Measurements from ENCODE around the gene PTGR2. TPM values are rescaled to one million over a fixed set of nuclear protein-coding genes. Genes with fewer than 3 reads are reported as not detected.
"Not testable (repeated sequence)": the region's sequence is repeated elsewhere in the genome, so short reads cannot be mapped to it uniquely, and the experiment has no call there.

The PTGR2 gene
- total RNA-seq (ENCODE audit: insufficient read depth, low replicate concordance) = 16.1 TPM

DNA sequence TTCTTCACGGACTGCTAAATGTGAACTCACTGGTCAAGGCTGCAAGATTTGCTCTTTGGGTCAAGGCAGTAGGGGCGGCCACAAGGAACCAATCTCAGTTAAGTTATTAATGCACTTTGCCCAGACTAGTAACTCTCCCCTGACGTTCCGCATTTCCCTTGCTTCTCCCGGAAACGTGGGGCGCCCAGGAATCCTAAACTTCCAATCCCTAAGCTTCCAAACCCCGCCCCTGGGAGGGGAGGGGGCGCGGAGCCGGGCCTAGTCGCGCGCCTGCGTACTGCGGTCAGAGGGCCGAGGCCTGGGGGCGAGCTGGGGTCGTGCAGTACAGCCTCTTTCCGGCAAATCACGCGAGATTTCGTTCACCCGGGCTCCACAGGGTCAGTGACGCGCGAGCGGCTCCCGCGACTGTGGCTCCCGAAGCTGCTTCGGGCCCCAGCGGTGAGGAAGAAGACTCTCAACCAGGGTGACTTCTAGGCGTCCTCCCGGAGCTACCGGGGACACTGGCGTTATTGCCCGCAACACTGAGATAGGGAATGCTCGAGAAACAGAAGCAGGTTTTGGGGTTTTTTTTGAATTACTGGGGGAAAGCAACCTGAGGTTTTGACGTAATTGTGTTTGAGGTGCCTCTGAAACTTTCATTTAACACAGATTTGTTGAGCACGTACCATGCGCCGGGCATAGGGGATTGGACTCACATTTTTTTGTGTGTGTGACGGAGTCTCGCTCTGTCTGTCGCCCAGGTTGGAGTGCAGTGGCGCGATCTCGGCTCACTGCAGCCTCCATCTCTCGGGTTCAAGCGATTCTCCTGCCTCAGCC lies at the start of gene PTGR2:
Gene PTGR2, plus strand, starts transcription at position 265 of the 816 bp plus-strand sequence. CDS start 7,032 bp downstream, outside the sequence.
- peak; percentile 99 for DNase-seq (ENCODE audit: low spot score)

DNA sequence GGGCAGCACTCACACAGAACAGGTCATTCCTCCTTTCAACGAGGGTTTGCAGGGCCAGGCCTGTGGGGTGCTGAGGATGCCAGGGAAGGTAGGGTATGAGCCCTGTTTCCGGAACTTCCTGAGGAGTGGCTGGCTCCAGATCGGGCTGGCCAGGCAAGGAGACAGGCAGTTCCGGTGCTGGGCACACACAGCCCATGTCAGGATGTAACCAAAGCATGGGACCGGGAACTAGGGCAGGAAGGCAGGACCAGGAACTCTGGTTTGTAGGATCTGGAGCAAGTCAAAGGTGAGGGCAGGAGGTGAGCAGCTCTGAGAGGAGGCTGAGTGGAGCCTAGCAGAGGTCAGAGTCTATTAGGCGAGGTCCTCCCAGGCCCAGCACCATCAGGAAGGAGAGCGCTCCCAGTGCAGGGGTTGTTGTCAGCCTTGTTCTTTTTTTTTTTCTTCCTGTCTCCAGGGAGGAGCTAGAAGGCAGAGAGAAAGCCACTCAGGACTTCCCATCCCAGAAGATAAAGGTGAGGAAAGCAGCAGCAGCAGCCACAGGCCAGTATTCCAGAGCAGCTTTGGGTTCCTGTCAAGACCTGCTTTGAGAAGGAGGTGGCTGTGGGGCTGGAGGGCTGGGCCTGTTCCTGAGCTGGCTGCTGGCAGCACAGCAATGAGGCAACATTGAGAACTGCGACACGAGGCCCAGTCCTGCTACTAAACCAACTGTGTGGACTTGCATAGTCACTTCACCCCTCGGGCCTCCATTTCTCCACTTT lies 49.0 kb upstream of the PTGR2 start:
- peak; percentile 24 for DNase-seq (ENCODE audit: low spot score)

DNA sequence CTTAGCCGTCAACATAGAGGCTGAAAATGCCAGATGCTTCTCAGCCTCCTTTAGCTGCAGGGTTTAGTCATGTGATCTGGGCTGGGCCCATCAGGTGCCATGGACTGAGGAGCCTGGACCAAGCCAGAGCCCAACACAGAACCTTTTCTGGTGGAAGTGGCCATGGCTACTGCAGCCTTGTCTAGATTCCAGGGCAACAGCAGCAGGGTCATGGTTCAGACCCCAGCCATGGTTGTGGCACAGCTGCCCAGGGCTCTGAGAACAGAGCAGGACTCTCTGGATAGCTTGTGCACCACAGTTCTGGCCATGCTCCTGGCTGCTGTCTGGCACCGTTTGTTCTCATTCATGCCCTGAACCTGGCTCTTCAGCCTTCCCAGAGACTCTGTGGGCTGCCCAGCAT lies 47.0 kb upstream of the PTGR2 start:
- DNase-seq (ENCODE audit: low spot score) = no peak

DNA sequence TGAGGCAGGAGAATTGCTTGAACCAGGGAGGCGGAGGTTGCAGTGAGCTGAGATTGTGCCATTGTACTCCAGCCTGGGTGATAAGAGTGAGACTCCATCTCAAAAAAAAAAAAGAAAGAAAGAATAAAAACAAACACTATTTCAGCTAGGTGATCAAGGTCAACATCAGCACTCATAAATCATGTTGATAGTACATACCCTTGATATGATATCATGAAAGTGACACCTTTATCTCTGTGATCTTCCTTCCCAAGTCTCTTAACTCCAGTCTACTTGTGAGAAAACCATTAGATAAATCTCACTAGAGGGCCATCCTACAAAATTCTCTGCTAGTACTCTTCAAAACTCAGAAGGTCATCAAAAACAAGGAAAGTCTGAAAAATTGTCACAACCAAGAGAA lies 44.2 kb upstream of the PTGR2 start:
- DNase-seq (ENCODE audit: low spot score) = no peak

DNA sequence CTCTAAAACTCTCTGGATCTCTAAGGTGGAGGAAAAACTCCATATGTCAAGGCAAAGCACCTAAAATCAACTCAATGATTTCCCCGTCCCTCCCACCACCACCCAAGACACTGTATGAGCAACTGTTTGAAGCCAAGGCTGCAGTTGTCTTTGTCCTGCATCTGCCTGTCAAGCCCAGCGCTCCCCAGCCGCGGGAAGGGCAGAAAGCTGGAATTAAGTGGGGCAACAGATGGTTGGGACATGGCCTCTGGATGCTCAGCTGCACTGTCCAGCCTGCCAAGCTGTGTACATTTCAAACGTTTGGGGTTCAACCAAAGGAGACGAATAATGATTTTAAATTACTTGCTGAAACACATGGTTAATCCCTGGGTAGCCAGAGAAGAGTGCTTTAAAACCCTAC lies 42.2 kb upstream of the PTGR2 start:
- no peak for DNase-seq (ENCODE audit: low spot score)

DNA sequence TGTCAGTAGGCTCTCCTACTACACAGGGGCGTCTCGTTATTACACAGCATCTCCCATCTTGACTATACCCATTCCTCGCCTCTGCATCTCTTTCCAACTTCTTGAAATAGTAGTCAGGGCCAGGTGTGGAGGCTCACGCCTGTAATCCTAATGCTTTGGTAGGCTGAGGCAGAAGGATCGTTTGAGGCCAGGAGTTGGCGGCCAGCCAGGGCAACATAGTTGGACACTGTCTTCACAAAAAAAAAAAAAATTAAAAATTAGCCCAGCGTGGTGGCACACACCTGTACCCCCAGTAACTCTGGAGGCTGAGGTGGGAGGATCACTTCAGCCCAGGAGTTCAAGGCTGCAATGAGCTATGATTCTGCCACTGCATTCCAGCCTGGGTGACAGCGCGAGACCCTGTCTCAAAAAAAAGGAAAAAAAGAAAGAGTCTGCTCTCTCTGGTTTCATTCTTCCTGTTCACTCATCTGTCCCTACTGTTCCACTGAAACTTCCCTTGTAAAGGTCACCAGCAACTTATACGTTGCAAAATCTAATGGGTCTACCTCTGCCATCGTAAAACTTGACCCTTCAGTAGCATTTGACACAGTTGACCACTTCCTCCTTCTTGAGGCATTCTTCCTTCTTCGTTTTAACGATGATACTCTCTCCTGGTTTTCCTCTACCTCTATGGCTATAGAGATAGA lies 41.0 kb upstream of the PTGR2 start:
- no peak for DNase-seq (ENCODE audit: low spot score)

DNA sequence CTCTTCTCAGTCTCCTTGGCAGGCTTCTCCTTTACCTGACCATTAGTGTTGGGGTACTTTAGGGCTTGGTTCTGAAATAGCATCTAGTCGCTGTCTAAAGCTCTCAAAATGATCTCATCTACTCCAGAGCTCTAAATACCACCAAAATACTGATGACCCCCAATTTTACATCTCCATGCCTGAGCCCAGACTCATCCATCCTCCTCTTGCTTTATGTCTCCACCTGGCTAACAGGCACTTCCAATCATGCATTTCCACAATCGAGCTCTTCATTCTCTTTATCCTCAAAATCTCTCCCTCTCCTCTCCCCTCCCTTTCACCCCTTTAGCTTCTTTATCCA lies 40.5 kb upstream of the PTGR2 start:
- DNase-seq (ENCODE audit: low spot score) = no peak

DNA sequence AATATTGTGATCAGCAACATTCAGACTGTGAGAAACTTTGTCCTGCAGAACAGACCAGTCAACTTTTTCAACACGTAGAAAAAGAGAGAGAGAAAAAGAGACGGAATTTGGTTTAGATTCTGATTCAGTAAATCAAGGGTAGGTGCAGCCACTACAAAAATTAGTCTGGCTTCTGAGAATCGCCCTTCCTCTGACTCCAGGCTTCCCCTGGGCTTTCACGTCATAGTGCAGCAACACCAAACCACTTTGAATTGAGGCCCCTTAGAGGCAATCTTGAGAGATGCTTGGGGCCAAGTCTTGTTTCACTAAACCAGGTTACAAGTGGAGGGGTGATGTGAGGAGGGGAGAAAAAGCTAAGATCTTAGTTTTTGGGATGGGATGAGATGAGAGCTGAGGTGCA lies 37.5 kb upstream of the PTGR2 start:
- DNase-seq (ENCODE audit: low spot score) = peak; percentile 42

DNA sequence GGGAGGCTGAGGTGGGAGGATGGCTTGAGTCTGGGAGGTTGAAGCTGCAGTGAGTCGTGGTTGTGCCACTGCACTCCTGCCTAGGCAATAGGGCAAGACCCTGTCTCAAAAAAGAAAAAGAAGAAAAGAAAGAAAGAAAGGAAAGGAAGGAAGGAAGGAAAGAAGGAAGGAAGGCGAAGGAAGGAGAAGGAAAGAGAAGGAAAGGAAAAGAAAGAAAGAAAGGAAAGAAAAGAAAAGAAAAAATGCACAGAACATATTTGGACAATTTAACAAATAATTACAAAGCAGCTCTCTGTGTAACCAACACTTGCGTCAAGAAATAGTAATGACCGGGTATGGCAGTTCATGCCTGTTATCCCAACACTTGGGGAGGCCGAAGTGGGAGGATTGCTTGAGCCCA lies 35.8 kb upstream of the PTGR2 start:
- DNase-seq (ENCODE audit: low spot score) = no peak

DNA sequence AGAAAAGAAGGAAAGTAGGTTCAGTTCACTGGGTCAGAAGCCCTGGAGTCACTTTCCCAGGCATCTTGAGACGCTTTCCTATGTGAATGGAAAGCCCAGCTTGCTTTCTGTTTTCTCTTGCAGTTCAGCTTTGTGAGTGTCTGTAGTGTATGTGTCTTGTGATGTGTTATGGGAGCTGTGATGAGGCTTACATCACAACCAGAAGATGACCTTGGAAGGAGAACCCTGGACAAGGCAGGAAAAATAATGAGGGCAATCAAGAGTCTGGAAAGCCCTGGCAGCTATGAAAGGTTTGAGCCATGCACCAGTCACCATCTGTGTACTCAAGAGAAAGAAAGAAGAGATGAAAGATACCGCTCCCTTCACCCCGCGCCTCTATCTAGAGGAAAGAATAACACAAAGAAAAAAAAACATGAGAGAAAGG lies 35.2 kb upstream of the PTGR2 start:
- no peak for DNase-seq (ENCODE audit: low spot score)

DNA sequence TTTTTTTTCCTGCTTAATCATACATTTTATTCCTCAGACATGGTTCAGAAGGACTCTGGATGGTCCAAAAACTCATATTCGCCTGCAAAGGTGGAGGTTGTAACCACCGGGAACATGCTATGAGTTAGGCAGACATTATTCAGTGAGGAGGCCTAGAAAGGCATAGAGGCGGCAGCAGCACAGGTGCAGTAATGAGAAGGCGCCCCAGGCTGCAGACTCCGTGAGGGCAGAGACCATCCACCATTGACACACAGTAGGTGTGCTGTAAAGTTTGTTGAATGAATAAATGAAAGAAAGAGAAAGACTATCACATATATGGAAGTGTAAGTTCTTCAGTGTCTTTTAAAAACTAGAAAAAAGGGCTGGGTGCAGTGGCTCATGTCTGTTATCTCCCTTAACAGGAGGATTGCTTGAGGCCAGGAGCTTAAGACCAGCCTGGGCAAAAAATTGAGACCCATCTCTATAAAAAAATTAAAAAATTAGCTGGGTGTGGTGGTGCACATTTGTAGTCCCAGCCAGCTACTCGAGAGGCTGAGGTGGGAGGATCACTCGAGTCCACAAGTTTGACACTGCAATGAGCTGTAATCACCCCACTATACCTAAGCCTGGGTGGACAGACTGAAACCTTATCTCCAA lies 34.5 kb upstream of the PTGR2 start:
- DNase-seq (ENCODE audit: low spot score) = no peak

DNA sequence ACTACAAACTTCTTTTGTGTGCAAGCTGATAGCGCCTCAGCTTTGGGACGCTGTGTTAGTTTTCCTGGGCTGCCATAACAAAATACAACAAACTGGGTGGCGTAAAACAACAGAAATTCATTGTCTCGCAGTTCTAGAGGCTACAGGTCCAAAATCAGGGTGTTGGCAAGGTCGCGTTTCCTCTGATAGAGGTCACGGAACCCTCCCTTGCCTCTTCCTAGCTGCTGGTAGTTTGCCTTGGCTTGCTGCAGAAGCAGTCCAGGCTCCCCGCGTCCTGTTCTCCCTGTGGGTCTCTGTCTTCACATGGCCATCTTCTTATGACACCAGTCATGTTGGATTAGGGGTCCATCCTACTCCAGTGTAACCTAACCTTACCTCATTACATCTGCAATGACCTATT lies 32.8 kb upstream of the PTGR2 start:
- no peak for DNase-seq (ENCODE audit: low spot score)

DNA sequence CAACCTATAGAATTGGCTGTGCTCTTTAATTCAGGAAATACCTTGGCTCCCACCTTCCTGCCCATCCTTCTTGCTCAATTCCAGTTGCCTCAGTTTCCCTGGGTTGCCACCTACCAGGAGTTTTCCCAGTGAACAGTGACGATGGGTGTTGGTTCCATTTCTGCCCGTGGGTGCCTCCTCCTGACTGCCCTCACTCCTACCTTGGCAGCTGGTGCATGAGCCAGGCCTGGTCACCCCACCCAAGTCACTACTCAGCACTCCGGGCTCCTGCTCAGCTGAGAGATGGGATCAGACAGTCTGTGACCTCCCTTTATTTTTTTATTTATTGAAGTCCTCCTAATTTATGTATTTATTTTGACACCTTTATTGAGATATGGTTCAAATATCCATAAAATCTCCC lies 31.0 kb upstream of the PTGR2 start:
- no peak for DNase-seq (ENCODE audit: low spot score)

DNA sequence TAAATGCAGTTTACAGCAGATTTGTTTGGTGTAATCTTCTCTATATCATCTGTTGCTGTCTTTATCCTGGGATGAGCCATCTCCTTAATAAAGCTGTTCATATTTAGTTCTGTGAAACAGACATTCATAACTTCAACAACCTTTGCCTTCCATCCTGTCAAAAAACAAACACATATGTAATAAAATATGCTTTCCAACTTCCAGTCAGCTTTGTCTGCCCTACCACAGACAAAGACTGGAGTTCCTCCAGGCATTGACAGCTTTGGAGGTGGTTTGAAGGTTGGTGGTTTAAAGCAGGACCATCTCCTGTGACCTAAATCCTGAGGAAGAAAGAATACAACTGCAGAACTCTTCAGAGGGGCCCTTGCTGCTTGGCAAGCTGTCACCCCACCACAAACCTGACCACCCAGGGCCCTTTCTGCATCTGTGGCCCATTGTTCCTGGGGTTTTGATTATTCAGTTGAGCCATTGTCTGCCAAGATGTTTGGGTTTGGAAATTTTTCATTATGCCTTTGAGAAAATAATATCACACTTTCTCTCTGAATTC lies 28.2 kb upstream of the PTGR2 start:
- no peak for DNase-seq (ENCODE audit: low spot score)

DNA sequence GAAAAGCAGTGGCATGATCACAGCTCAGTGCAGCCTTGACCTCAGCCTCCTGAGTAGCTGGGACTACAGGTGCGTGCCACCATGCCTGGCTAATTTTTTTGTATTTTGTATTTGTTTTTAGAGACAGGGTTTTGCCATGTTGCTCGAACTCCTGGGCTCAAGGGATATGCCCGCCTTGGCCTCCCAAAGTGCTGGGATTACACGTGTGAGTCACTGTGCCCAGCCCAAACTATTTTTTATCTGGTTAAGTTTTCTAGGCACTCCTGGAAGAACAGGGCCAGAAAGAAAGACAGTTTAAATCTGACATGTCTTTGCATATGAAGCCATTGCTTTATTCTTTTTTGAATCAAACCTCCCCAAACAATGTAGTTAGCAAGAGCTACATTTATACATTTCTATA lies 27.5 kb upstream of the PTGR2 start:
- no peak for DNase-seq (ENCODE audit: low spot score)

DNA sequence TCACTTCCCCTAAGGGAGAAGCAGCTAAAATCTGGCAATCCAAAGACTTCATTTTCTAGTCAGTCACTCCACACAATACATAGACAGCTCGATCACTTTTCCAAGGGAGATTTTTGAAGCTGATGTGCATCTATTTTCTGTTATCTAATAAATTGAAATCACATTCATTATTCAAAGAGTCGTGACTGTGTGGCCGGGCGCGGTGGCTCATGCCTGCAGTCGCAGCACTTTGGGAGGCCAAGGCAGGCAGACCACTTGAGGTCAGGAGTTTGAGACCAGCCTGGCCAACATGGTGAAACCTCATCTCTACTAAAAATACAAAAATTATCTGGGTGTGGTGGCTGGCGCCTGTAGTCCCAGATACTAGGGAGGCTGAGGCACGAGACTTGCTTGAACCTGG lies 27.1 kb upstream of the PTGR2 start:
- no peak for DNase-seq (ENCODE audit: low spot score)

DNA sequence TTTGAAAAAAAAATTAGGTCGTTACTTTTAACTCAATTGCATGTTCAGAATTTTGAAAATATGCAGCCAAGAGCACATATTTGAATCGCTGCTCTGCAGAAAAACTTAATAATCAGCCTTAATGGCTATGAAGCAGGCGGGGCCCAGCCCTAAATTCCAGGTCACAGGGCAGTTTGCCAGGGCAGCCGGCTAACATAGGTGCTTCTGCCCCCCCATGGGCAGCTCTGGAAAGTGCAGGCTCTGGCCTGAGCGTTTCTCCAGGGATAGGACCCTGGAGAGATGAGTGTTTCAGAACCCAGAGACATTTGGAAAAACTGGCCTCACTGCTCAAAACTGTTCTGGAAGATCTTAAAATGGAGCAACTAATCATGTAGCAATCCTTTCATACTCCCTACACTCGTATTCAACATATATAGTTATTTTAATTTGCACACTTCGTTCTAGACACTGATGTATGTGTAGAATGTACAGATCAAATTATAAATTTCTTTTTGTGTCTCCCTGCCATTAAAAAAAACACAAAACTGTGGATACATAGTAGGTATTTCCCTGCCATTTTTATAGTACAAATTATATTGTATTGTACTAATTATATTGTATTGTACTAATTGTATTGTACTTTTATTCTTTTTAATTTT lies 26.0 kb upstream of the PTGR2 start:
- peak; percentile 91 for DNase-seq (ENCODE audit: low spot score)

DNA sequence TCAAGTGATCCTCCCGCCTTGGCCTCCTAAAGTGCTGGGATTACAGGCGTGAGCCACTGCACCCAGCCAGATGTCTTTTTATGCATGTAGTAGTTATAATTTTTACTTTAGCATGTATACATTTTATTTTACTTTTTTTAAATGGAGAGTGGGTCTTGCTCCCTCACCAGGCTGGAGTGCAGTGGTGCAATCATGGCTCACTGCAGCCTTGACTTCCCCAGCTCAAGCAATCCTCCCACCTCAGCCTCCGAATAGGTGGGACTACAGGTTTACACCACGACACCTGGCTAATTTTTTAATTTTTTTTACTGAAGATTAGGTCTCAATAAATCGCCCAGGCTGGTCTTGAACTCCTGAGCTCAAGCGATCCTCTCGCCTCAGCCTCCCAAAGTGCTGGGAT lies 24.4 kb upstream of the PTGR2 start:
- DNase-seq (ENCODE audit: low spot score) = not testable (repeated sequence)

DNA sequence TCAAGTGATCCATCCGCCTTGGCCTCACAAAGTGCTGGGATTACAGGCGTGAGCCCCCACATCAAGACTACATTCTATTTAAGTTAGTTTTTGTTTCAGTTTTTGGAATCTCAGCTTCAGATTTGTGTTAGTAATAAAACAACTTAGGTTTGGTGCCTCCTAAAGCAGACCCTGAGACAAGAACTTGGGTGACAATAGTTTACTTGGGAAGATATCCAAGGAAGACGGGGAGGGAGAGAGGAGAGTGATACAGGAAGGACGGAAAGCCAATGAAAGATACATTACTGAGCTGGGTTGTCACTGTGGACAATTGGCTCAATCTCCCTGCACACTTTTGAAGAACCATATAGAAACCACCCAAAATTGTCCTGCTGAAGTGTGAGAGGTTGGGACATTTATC lies 22.6 kb upstream of the PTGR2 start:
- DNase-seq (ENCODE audit: low spot score) = no peak

DNA sequence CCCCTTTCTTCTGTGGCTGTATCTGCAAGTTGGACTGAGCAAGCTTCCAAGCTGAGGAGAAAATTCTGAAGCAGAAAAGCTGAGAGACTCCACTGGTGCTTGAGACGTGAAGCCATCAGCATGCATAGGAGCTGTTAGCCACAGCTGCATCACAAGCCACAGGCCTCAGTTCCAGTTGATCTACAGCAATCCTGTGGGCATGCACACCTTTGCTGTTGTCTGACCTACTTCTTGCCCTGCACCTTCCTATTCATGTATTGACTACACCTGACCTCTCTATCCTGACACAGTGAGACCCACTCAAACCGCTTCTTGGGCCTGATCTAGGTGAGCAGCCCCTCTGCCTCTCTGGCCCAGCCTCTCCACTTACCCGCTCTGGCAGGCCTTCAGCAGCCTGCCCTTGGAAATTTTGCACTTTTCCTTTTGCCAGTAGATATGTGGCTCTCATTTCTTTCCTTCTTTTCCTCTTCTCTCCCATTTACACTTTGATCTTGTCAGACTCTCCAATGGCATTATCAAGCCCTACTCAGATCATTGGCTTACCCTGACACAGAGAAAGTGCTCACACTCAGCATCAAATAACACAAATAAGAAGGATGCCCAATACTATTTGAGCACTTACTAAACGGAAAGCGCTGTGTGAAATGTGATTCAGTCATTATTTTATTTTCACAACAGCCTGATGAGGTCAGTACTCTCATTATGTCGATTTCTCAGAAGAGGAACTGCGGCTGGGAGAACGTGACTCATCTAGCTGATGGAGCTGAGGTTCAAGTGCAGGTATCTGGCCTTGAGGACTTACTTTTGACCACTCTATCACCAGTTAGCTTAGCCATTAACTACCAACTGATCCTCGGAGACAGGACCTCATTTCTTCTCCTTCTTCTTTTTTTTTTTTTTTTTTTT lies 21.9 kb upstream of the PTGR2 start:
- DNase-seq (ENCODE audit: low spot score) = no peak
